T-helper 9 cell (primary cell): Measurements from ENCODE around the gene PSENEN.
A peak's percentile ranks its signal among the peaks of the same experiment; 100 is the strongest.

Experiments used
- DNase-seq: peaks from one replicate; pipeline ENCODE4 v3.0.0-alpha.2; 2020

PSENEN gene

DNA sequence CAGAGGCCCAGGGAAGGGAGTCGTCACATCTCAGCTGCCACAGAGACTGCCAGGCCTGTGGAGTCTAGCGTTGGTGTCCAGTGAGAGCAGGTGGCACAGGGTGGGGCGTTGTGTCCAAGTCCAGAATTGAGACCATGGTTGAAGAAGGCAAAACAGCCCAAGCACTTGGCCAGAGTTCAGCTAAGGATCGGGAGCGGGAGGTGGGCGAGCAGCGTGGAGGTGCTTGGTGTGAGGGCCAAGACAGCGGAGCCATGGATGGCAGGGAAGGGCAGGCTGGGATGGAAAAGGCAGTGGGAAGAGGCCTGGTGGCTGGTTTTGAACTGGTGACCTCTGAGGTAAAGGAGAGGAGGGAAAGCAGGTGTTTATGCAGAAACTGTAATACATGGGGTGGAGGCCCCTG is 11.2 kb upstream of the PSENEN start:
- no peak for DNase-seq

DNA sequence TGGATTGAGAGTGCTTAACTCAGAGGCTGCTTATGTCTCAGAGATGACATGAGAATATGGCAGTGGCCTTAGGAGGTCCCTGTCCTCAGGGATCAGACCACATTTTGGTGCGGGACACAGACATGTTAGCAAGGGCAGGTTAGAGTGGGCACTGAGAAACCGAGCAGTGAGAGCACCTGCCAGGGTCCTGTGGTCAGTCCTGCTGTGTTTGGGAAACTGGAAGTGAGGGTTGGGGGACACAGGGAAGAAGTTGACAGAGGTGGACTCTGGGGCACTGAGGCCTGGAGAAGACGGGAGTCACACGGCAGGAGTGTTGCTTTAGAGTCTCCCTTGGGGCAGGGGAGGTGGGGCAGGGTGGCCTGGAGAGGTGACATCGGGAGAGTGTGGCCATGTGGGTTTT is 10.6 kb upstream of the PSENEN start:
- no peak for DNase-seq

- DNase-seq, result no peak
These were observed 8.3 kb upstream of the PSENEN start for GRCh38 chr19:35736913-35737886.

DNA sequence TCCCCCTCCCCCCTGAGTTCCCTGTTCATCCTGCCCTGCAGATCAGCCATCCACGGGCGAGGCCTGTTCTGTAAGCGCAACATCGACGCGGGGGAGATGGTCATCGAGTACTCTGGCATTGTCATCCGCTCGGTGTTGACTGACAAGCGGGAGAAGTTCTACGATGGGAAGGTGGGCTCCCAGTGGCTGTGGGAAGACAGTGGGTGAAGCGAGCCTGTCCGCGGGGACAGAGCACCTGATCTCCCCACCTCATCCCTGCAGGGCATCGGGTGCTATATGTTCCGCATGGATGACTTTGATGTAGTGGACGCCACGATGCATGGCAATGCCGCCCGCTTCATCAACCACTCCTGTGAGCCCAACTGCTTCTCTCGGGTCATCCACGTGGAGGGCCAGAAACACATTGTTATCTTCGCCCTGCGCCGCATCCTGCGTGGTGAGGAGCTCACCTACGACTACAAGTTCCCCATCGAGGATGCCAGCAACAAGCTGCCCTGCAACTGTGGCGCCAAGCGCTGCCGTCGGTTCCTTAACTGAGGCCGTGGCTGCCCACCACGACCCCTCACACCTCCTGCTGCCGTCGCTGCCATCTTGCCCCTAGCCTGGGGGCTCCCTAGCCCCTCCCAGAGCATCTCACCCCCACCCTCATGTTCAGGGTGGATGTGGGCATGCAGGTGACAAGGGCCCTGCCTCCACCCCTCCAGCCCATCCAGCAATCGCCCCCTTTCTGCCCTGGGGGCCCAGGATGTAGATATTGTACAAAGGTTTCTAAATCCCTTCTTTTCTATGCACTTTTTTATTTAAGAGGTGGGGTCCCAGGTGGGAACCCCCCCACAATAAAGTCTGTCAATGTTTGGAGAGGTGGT is 7.2 kb upstream of the PSENEN start:
- no peak for DNase-seq

- DNase-seq, result no peak
These were observed 6.6 kb upstream of the PSENEN start for GRCh38 chr19:35738887-35739229.

- DNase-seq, result no peak
These were observed 6.0 kb upstream of the PSENEN start for GRCh38 chr19:35739275-35740107.

GRCh38 chr19:35740108-35740422 is 5.4 kb upstream of the PSENEN start:
- DNase-seq, result no peak

DNA sequence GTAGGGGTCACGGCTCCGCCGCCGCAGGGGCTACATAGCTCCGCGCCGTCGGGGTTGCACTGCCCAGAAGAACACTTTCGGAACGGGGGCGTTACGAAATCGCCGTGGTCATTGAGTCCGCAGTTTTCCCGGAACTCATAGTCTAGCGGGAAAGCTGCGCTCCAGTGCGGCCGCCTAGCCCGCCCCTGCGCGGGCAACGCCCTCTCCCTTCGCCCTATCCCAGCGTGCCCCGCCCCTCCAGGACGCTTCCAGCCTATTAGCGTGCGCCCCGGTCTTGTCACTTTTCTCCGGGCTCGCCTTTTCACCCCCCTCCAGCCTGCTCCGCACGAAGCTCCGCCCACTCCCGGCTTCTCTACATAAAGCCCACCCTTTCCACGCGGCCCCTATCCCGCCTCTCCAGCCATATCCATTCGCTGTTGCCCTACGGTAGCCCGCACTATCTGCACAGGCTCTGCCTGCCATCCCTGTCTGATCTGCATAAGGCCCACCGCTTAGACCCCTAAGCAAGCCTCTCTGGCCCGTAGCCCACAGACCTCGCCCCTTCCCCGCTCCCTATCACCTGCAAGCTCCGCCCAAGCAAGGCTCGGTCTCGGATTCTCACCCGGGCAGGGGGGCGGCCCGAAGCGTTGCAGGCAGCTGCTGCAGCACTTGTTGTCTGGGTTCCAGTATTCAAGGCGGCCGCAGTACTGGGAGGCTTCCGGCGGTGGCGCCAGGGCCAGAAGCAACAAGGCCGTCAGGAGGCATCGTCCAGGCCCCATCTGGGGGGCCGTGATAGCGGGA is 4.8 kb upstream of the PSENEN start:
- peak; percentile 94 for DNase-seq

DNA sequence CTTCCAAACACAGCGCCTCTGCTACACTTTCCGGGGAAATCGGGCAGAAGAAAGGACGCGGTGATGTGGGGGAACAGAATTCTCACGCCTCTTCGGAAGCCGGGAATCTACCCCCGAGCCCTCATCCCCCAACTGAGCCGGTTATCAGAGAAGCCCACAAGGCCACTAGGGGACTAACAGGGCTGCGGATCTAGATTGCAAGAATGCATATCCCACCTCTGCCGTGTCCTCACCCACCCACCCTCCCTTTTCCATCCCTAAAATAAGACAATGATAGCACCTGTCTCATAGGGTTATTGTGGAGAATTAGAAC is 4.3 kb upstream of the PSENEN start:
- DNase-seq, result no peak

DNA sequence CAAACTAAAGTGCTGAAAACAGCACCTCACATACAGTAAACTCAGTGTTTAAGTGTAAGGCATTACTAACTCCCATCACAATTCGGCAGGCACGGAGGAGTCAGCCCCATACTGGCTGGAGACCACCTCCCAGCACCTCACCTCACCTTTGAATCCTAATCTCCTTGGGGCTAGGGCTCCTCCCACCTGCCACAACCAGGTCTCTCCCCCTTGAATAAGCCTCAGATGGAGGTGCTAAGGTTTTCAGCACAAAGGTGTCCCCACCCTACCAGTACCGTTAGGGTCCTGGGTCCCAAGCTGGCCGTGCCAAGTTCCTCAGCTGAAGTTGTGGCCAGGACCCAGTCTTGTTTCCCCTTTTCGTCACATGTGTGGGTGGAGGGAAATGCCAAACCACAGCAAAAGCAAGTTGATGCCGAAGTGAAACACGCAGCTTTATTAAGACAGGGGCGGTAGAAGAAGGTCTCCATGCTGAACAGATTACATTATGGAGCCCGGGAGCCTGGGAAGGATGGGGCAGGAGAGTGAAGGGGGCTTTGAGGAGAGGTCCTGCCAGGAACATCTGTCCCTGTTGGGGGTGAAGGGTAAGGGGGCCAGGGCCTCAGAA is 3.2 kb upstream of the PSENEN start, which contains the start of gene IGFLR1:
Gene IGFLR1, minus strand, starts transcription at position 332 of the 604 bp plus-strand sequence. CDS start 1,272 bp downstream, outside the sequence.
- peak; percentile 41 for DNase-seq

DNA sequence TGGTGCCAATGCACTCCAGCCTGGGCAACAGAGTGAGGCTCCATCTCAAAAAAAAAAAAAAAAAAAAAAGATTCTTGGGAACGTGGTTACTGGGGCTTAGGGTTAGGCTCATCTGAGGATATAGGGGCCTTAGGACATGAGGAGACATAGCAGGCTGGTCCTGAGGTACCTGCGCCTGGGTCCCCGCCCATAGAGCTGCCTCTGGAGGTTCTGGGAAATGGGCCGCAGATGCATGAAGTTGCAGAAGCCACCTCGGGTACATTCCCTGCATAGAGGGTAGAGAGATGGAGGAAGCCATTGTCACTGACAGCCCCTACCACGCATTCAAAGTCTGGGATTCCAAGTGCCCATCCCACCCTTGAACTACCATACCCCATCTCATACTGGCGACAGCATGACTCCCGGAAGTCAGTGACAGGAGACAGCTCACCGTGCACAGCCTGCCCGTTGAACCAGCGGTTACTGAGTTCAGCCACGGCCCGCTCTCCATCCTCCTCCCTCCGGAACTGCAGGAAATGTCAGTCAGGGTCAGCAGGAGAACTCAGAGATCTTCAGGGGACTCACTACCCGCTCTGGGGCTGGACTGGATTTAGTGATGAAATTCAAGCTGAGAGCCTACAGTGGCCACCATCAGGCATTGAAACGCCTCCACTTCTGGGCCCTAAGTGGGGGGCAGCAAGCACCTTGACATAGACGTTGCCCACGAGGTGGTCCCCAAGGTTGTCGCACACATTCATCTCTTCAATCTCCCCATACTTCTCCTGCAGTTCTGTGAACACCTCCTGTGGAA is 1.6 kb upstream of the PSENEN start:
- DNase-seq, result no peak

- DNase-seq, result peak; percentile 86
These were observed 772 bp upstream of the PSENEN start for GRCh38 chr19:35744430-35745327.

- no peak for DNase-seq
These were observed 624 bp downstream of the PSENEN start for GRCh38 chr19:35746087-35746462.

DNA sequence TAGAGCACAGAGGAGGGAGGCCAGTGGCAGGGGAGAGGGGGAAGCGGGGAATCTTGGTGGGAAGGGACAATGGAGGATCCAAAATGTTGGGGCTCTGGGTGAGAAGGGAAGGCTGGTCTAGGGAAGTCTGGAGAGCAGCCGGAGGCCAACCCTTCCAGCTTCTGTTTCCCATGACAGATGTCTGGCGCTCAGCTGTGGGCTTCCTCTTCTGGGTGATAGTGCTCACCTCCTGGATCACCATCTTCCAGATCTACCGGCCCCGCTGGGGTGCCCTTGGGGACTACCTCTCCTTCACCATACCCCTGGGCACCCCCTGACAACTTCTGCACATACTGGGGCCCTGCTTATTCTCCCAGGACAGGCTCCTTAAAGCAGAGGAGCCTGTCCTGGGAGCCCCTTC is 1.1 kb downstream of the PSENEN start:
- DNase-seq, result no peak

GRCh38 chr19:35748106-35749020 is 2.9 kb downstream of the PSENEN start, which contains the start of gene LIN37:
LIN37 (plus strand) TSS chr19:35748576; CDS start chr19:35748725, 149 bp downstream.
- peak; percentile 95 for DNase-seq

- no peak for DNase-seq
These were observed 4.7 kb downstream of the PSENEN start for GRCh38 chr19:35750167-35750566.

DNA sequence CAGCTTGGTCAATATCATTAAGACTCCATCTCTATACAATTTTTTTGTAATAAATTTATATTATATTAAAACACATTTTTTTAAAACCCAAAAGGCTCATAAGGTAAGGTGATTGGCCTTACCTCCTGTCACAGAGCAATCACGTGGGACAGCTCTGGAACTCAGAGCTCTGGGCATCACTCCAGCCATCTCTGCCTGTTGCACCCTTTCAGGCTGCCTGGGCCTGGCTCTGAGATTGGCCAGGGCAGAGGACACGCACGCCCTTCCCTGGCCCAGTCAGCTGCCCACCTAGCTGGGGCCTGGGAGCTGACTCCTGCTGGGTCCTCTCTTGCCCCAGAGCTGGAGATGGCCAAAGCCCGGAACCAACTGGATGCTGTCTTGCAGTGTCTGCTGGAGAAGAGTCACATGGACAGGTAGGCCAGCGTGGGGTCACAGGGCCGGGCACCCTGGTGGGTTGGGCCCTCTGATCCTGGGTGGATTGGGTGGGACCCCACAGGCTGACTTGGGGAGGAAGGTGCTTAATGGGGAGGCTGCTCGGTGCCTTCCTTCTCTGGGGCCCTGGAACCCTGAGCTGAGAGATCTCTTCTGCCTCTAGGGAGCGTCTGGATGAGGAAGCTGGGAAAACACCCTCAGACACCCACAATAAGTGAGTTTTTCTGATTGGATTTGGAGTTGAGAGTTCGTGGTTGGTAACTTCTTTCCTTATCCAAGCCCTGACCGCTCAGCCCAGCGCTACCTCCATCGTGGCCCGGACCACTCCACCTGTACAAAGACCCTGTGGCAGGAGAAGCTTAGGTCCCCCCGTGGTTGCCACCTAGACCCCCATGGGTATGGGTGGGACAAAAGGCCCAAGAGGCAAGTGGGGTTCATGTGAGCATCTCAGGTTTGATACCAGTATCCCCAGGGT is 6.6 kb downstream of the PSENEN start:
- no peak for DNase-seq
